ENCODE measurements around the gene NFYC.

DNA sequence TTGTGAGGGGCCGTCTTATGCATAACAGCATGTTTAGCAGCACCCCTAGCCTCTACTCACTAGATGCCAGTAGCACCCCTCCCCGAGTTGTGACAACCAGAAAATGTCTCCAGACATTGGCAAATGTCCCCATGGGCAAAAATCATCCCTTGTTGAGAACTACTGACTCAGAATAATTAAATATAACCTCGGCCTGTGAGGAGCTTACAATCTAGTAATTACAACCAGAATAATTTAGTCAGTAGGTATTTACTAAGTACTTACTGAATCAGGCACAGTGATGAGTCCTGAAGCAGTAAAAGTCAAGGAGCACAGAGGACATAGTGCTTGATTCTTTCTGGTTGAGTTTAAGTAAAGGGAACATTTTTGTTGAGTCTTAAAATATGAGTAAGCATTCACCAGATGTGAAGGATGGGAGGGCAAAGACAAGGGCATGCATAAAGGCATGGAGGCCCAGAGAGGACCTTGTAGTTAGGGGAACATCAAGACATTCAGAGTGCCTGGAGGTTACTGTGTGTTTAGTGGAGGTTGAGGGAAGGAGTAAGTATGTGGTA is 48.0 kb downstream of the NFYC start:
- TF ChIP-seq, protein P1, sequence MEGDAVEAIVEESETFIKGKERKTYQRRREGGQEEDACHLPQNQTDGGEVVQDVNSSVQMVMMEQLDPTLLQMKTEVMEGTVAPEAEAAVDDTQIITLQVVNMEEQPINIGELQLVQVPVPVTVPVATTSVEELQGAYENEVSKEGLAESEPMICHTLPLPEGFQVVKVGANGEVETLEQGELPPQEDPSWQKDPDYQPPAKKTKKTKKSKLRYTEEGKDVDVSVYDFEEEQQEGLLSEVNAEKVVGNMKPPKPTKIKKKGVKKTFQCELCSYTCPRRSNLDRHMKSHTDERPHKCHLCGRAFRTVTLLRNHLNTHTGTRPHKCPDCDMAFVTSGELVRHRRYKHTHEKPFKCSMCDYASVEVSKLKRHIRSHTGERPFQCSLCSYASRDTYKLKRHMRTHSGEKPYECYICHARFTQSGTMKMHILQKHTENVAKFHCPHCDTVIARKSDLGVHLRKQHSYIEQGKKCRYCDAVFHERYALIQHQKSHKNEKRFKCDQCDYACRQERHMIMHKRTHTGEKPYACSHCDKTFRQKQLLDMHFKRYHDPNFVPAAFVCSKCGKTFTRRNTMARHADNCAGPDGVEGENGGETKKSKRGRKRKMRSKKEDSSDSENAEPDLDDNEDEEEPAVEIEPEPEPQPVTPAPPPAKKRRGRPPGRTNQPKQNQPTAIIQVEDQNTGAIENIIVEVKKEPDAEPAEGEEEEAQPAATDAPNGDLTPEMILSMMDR (IDR thresholded peaks at IDR 0.05) = no peak
- TF ChIP-seq POLR2A (IDR thresholded peaks at IDR 0.05) = no peak

Data from heart left ventricle (tissue), 13 donors.